ENCODE results near the gene DBN1.

Gene DBN1

DNA sequence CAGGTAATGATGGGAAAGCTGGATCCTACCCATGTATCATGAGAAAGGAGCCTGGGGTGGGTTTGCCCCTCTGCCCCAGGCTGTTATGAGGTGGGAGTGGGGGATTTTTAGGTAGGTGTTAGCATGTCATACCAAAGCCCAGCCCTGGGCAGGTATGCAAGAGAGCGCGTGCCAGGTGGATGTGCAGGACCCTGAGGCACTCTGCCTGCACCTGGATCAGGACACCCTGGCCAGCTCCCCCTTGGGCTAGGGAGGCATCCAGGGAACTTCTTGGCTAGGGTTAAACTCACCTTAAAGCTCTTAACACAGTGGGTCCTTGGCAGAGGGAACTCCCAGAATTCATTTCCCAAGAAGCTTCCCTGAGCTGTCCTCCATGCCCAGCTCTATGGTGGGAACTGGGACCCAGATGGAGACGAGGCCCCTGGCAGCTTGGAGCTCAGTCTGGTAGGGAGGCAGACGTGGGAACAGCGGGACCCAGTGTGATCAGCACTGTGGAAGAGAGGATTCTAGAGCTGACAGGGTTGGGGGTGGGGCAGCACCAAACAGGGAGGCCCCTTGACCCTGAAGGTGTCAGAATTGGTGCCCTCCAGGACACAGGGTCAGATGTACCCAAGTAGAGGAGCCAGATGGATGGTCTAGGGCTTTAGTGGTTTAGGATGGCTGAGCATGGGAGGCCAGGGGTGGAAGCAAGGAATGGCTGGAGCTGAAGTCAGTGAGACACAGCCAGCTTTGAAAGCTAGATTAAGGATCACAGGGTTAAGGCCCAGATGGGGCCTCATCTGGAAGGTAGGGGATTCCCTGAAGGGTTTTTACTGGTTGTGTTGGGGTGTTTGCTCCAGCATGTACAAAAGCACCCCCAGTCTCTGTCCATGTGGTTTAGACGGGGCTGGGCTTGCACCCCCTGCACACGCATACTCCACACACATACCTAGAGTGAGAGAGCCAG is 29.1 kb downstream of the DBN1 start:
- no peak overlapping the region for H3K4me3 ChIP-seq (ENCODE audit: control insufficient read depth, low read depth, low read length)
- DNase-seq (ENCODE audit: low read depth) = no peak
- TF ChIP-seq, protein P1, sequence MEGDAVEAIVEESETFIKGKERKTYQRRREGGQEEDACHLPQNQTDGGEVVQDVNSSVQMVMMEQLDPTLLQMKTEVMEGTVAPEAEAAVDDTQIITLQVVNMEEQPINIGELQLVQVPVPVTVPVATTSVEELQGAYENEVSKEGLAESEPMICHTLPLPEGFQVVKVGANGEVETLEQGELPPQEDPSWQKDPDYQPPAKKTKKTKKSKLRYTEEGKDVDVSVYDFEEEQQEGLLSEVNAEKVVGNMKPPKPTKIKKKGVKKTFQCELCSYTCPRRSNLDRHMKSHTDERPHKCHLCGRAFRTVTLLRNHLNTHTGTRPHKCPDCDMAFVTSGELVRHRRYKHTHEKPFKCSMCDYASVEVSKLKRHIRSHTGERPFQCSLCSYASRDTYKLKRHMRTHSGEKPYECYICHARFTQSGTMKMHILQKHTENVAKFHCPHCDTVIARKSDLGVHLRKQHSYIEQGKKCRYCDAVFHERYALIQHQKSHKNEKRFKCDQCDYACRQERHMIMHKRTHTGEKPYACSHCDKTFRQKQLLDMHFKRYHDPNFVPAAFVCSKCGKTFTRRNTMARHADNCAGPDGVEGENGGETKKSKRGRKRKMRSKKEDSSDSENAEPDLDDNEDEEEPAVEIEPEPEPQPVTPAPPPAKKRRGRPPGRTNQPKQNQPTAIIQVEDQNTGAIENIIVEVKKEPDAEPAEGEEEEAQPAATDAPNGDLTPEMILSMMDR (IDR thresholded peaks at IDR 0.05; ENCODE audit: control insufficient read depth, insufficient read depth, low read depth, low read length, missing control alignments) = no peak

DNA sequence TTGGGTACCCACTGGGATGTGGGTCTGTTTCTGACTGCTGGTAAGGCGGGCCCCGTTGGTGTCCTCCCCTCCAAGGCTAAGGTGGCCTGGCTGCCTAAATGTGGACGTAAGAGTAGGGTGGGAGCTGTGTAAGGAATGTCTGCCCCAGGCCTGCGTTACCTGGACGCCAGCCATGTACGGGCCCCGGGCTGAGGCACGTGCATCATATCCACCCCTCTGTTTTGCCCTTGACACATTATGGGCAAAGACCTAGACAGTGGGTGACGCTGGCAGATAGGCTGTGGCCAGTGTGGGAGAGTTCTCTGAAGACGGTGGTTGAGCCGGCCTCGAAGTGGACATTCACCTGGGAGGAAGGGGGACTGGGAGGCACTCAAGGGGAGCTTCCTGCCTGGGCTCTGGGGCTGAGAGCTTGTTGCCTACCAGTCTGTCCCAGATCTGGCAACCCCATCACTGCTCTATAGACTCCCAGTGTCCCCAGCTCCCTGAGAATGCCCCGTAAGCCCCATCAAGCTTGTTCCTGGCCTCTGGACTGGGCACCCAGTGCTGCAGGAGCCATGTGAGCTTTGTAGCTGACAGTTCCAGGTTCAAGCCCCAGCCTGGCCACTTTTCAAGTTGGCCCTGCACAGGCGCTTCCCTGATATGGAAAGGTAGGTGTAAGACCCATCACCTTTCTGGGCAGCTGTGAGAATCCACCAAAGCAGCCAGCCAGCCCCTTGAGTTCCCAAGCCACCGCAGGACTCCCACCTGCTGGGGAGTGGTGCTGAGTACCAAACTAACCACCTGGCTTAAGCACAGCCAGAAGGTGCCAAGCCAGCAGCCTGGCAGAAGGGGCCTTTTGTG is 30.1 kb downstream of the DBN1 start:
- no peak for DNase-seq (ENCODE audit: low read depth)
- TF ChIP-seq, protein P1 (IDR thresholded peaks at IDR 0.05; ENCODE audit: control insufficient read depth, insufficient read depth, low read depth, low read length, missing control alignments) = no peak
- H3K4me3 ChIP-seq (ENCODE audit: control insufficient read depth, low read depth, low read length) = no peak overlapping the region

DNA sequence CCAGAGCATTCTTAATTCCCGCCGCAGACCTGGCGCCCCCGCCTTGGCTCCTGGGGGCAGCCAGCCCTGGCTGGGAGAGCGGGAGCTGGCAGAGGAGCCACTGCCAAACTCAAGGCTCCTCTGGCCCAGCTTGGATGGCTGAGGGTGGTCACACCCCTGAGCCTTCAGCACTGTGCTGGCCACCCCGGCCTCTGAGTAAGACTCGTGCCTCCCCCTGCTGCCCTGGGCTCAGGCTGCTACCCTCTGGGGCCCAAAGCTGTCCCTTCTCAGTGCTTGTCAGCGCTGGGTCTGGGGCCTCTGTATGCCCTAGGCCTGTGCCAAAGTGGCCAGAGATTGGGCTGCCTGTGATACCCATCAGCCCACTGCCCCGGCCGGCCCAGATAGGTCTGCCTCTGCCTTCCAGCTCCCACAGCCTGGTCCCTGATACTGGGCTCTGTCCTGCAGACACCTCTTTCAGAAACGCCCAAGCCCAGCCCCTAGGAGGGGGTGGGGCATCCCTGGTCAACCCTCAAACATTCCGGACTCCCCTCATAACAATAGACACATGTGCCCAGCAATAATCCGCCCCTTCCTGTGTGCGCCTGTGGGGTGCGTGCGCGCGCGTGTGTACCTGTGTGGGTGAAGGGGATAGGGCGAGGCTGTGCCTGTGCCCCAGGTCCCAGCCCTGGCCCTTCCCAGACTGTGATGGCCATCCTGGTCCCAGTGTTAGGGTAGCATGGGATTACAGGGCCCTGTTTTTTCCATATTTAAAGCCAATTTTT is 31.2 kb downstream of the DBN1 start:
- DNase-seq (ENCODE audit: low read depth) = no peak
- TF ChIP-seq, protein P1 (IDR thresholded peaks at IDR 0.05; ENCODE audit: control insufficient read depth, insufficient read depth, low read depth, low read length, missing control alignments) = no peak
- H3K4me3 ChIP-seq (ENCODE audit: control insufficient read depth, low read depth, low read length) = no peak overlapping the region

DNA sequence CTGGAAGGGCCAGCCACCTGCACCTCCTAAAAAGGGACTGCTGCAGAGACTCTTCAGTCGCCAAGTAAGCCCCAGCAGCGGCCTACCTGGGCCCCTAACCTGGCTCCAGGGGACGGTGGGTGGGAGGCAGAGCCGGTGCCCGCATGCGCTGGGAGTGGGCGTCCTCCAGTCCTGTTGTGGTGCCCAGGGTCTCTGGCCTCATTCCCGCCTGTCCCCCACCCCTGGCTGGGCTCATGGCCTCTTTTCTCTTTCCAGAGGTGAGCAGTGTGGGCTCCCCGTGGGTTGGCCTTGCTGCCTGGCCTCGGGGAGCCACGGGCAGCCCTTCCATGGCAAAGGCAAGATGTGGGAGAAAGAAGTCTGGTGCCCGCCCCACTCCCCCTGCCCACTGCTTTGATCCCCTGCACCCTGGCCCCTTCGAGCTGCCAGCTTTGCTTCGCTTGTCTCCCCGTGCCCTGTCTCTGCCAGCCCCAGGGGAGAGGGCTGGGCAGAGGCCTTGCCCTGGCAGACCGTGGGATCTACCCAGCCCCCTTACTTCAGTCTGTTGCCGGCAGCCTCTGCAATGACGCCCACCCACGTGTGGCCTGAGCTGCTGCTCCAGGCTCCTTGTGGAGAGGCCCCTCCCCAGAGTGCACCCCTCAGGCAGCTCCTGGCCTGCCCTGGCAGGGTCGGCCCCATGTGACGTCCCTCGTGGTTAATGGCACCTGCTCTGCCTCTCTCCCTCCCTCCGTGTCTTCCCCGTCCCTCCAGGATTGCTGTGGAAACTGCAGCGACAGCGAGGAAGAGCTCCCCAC is 32.2 kb downstream of the DBN1 start:
- no peak overlapping the region for H3K4me3 ChIP-seq (ENCODE audit: control insufficient read depth, low read depth, low read length)
- TF ChIP-seq, protein P1 (IDR thresholded peaks at IDR 0.05; ENCODE audit: control insufficient read depth, insufficient read depth, low read depth, low read length, missing control alignments) = no peak
- DNase-seq (ENCODE audit: low read depth) = no peak

DNA sequence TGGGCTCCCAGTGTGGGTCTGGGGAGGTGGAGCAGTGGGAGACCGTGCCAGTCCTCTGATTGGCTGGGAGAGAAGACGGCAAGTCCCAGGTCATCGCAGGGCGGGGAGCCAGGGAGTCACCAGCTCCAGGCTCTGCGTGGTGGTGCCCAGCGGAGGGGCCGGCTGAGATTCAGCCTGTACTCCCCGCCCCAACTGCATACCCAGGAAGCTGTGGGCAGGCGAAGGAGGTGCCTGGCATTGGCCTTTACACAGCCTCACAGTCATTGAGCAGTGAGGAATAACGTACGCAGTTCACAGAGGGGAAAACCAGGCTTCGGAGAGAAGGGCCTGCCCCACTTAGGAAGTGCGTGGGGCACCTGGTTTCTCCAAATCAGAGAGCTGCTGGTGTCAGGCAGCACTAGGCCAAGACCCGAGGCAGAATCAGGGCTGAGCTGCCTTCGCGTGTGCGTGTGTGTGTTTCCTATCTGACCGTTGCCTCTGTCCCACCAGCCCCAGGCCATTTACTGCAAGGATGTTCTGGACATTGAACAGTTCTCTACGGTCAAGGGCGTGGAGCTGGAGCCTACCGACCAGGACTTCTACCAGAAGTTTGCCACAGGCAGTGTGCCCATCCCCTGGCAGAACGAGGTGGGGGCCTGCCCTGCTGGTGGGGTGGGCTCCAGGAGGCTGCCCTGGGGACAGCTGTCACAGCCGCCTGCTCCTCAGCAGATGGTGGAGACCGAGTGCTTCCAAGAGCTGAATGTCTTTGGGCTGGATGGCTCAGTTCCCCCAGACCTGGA is 33.0 kb downstream of the DBN1 start:
- TF ChIP-seq, protein P1 (IDR thresholded peaks at IDR 0.05; ENCODE audit: control insufficient read depth, insufficient read depth, low read depth, low read length, missing control alignments) = no peak
- no peak overlapping the region for H3K4me3 ChIP-seq (ENCODE audit: control insufficient read depth, low read depth, low read length)
- no peak for DNase-seq (ENCODE audit: low read depth)
